ENCODE measurements around the gene GPR61. TPM values are rescaled to one million over a fixed set of nuclear protein-coding genes. Genes with fewer than 3 reads are reported as not detected.

The GPR61 gene
- total RNA-seq, 1 experiment from 2014 or later, result 0.07 TPM

DNA sequence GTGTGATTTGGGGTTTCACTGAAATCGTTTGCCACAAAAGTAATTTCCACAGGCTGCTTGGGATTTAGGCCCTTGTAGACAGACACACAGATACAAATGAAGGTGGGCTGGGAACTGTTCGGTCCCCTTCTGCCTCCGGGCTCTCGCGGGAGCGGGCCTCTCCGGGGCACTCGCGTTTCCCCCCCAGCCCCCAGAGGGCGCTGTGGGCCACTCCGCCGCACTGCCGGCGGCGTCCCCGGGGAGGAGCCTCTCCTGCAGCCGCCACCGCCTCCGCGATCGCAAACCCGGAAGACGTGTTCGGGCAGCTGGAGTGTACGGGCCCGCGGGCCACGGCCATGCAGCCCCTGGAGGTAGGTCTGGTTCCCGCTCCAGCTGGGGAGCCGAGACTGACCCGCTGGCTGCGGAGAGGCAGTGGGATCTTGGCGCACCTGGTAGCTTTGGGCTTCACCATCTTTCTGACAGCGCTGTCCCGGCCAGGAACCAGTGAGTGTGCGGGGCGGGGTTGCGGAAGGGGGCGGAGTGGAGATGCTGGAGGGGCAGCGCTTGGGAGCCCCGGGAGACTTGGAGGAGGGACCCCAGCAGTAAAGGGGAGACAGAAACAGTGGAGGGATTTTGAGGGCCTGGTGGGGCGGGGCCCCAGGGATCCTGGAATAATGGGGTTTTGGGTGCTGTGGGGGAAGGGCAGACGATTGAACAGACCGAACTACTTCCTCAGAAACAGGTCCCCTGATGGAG, 45.7 kb upstream of the GPR61 start, which contains the start of gene CYB561D1:
Gene CYB561D1 (plus strand): TSS at position 290 of the 735 bp plus-strand sequence. CDS start 46 bp downstream, at position 336.
- Histone ChIP-seq H3K4me2 (ENCODE audit: low read length) (peak within 1 kb of the TSS; percentile 84), H3K27ac (ENCODE audit: low read length) (no peak within 1 kb of the TSS), H4K20me1 (ENCODE audit: low read length) (no peaks in the 10 kb centered on the region), H3K4me1 (ENCODE audit: insufficient read depth, low read length) (peaks cover 12% of the 10 kb centered on the region; the same call in 1 of the 2 replicates), H3K9ac (ENCODE audit: low read length) (peak within 1 kb of the TSS; percentile 59), H3K4me3 (ENCODE audit: low read length) (peak within 1 kb of the TSS; percentile 80), H3F3A (ENCODE audit: low read length, unreplicated experiment) (no peaks in the 10 kb centered on the region), H3K36me3 (ENCODE audit: low read depth, low read length) (no peaks in the 10 kb centered on the region; the same call in 1 of the 2 replicates), H3K27me3 (ENCODE audit: low read length) (no peaks in the 10 kb centered on the region), H3K79me2 (ENCODE audit: low read length) (peaks cover 18% of the 10 kb centered on the region), H2AFZ (ENCODE audit: low read length) (peak within 1 kb of the TSS; percentile 73), H3K9me3 (ENCODE audit: low read length) (no peaks in the 10 kb centered on the region), H3K9me2 (replicated peaks; ENCODE audit: low read length) (no peaks in the 10 kb centered on the region)
- intact Hi-C loops (cut with micrococcal nuclease), result no loop called here
- POLR2A ChIA-PET (ENCODE audit: unreplicated experiment), result interaction anchor here (0.6 kb wide), 1 partner anchor 950 kb away, joined by 3 read pairs; no protein-coding TSS in a partner anchor
- peak; percentile 91 for ATAC-seq
- CTCF ChIA-PET, result interaction anchor here (0.5 to 1.6 kb wide), 4 partner anchors 20 to 848 kb away, joined by 3 to 10 read pairs (median 4); no protein-coding TSS in a partner anchor
- no peak for TF ChIP-seq EZH2phosphoT487 (IDR thresholded peaks at IDR 0.05; ENCODE audit: borderline replicate concordance, low read length)
- TF ChIP-seq CTCF (conservative IDR thresholded peaks at IDR 0.05; ENCODE audit: low read depth, low read length), result peak; percentile 92
- no TSS peak for BruUV-seq (replicated peaks)
- DNase-seq, result peak; percentile 88

GRCh38 chr1:109495738-109496137, 43.9 kb upstream of the GPR61 start:
- TF ChIP-seq EZH2phosphoT487 (IDR thresholded peaks at IDR 0.05; ENCODE audit: borderline replicate concordance, low read length) (no peak), CTCF (conservative IDR thresholded peaks at IDR 0.05; ENCODE audit: low read depth, low read length) (no peak), EZH2 (IDR thresholded peaks at IDR 0.05; ENCODE audit: low read length, unreplicated experiment) (no peak)
- Histone ChIP-seq H2AFZ (ENCODE audit: low read length) (no peak overlapping the region), H3F3A (ENCODE audit: low read length, unreplicated experiment) (no peaks in the 10 kb centered on the region), H3K79me2 (ENCODE audit: low read length) (peaks cover 18% of the 10 kb centered on the region), H3K27ac (ENCODE audit: low read length) (no peak overlapping the region), H3K4me3 (ENCODE audit: low read length) (no peak overlapping the region), H3K27me3 (ENCODE audit: low read length) (no peaks in the 10 kb centered on the region), H3K9me3 (ENCODE audit: low read length) (no peaks in the 10 kb centered on the region), H3K9ac (ENCODE audit: low read length) (no peak overlapping the region), H3K4me2 (ENCODE audit: low read length) (no peak overlapping the region), H4K20me1 (ENCODE audit: low read length) (no peaks in the 10 kb centered on the region), H3K36me3 (ENCODE audit: low read depth, low read length) (no peaks in the 10 kb centered on the region; the same call in 1 of the 2 replicates), H3K4me1 (ENCODE audit: insufficient read depth, low read length) (peaks cover 22% of the 10 kb centered on the region; the same call in 1 of the 2 replicates), H3K9me2 (replicated peaks; ENCODE audit: low read length) (no peaks in the 10 kb centered on the region)
- POLR2A ChIA-PET (ENCODE audit: unreplicated experiment), result no interaction called here
- CTCF ChIA-PET, result no interaction called here
- DNase-seq (no peak), ATAC-seq (no peak)
- intact Hi-C loops (cut with micrococcal nuclease), result no loop called here
- BruUV-seq (replicated peaks), result no TSS peak

Measured in PC-3 (cell line).